Esophagus (tissue), 2 donors: ENCODE data around the gene PPARG. TPM values are rescaled to one million over a fixed set of nuclear protein-coding genes. Genes with fewer than 3 reads are reported as not detected.
"Not testable (repeated sequence)": the region's sequence is repeated elsewhere in the genome, so short reads cannot be mapped to it uniquely, and the experiment has no call there.

Experiments used
- H3K27ac ChIP-seq, 2 donors: one replicate each; pipeline ENCODE4 v1.5.1; 2013; ENCODE audit warnings: low read depth in 2 of 2, mild to moderate bottlenecking in 2 of 2, inconsistent platforms in 1 of 2, low read length in 1 of 2, moderate library complexity in 1 of 2
- H3K27me3 ChIP-seq, 2 donors: one replicate each; pipeline ENCODE4 v1.6.1; 2013; ENCODE audit warnings: low read length in 2 of 2, control low read depth in 1 of 2, mild to moderate bottlenecking in 1 of 2; ENCODE audit not compliant: insufficient read depth in 2 of 2, control insufficient read depth in 1 of 2
- H3K36me3 ChIP-seq, 2 donors: one replicate each; pipeline ENCODE4 v1.6.1; 2013; ENCODE audit warnings: low read length in 1 of 2; ENCODE audit not compliant: control insufficient read depth in 2 of 2, insufficient read depth in 2 of 2
- H3K4me1 ChIP-seq, 2 donors: one replicate each; pipeline ENCODE4 v1.6.1; 2013; ENCODE audit warnings: low read length in 1 of 2; ENCODE audit not compliant: control insufficient read depth in 2 of 2, insufficient read depth in 2 of 2
- H3K4me3 ChIP-seq, 2 donors: one replicate each; pipeline ENCODE4 v1.5.1; 2013; ENCODE audit warnings: low read length in 2 of 2, mild to moderate bottlenecking in 2 of 2, low read depth in 1 of 2, moderate library complexity in 1 of 2
- H3K9me3 ChIP-seq, 2 donors: one replicate each; pipeline ENCODE4 v1.6.1; 2013; ENCODE audit warnings: mild to moderate bottlenecking in 2 of 2, low read depth in 1 of 2, low read length in 1 of 2, moderate library complexity in 1 of 2; ENCODE audit not compliant: control insufficient read depth in 2 of 2, insufficient read depth in 1 of 2
- WGBS, 2 donors: extraction: QIAGEN DNeasy Blood & Tissue Kit; methylation state at CpG; one replicate each; pipeline ENCODE4 v1.1.7; 2013; 5-methylcytosine and 5-hydroxymethylcytosine counted together
- polyA plus RNA-seq, 2 donors: library from polyadenylated mRNA; stranded (reverse); fragments of 200-250 nt; gene quantifications; one replicate each; pipeline ENCODE4 v1.2.3, GENCODE V29; 2013
- donor health status: healthy with polysubstance abuse.
- donor health status: Bipolar disorder and iron deficiency.

The PPARG gene
- polyA plus RNA-seq, 2 donors, result 2.6 to 3.4 TPM

DNA sequence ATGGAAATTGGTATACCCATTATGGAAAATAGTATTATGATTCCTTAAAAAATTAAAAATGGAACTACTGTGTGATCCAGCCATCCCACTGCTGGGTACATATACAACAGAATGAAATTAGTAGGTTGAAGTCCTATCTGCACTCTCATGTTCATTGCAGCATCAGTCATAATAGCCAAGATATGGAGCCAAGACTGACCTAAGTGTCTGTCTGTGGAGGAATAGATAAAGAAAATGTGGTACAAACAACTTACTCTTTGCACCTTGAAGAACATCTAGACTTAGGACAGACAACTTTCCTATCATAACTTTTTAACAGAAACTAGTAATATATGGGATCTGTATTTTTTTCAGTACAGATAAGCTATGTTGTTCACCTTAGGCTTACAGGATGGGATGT lies 30.0 kb upstream of the PPARG start:
- Histone ChIP-seq H3K9me3 (no peaks in the 10 kb centered on the region), H3K27ac (no peak overlapping the region), H3K4me3 (no peak overlapping the region), H3K4me1 (no peaks in the 10 kb centered on the region), H3K27me3 (no peaks in the 10 kb centered on the region), H3K36me3 (no peaks in the 10 kb centered on the region)

- H3K36me3 ChIP-seq, H3K9me3 ChIP-seq, H3K27me3 ChIP-seq, H3K4me3 ChIP-seq, H3K27ac ChIP-seq, H3K4me1 ChIP-seq: not testable (repeated sequence)
- 81 to 85% methylated on average over 8 of the region's 8 CpGs for WGBS, 2 donors
Observed at GRCh38 chr3:12262173-12262572, 26.7 kb upstream of the PPARG start.

- 44 to 56% methylated on average over 1 of the region's 1 CpG for WGBS, 2 donors
- no peaks in the 10 kb centered on the region for H3K4me1 ChIP-seq
- no peaks in the 10 kb centered on the region for H3K9me3 ChIP-seq
- H3K27me3 ChIP-seq, result no peaks in the 10 kb centered on the region
- no peaks in the 10 kb centered on the region for H3K36me3 ChIP-seq
- no peak overlapping the region for H3K4me3 ChIP-seq
- H3K27ac ChIP-seq, result no peak overlapping the region
Observed at GRCh38 chr3:12265508-12265907, 23.4 kb upstream of the PPARG start.

DNA sequence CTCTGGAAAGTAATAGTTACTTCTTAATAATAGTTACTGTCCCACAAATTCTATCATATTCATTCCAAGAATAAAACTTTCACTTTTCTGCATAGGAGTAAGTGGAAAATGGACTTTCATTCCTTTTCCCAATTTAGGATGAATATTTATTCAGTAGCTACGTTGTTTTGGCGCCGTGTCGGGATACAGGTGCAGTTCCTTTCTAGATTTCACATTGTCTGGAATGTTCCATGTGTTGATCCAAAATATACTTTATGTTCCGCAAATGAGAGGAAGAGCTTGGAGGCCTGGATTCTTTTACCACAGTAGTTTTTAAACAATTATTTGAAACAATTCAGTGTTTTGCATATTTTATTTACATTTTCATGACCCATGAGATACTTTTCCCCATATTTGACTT lies 22.8 kb upstream of the PPARG start:
- Histone ChIP-seq H3K36me3 (no peaks in the 10 kb centered on the region), H3K4me3 (no peak overlapping the region), H3K27ac (no peak overlapping the region), H3K27me3 (no peaks in the 10 kb centered on the region), H3K4me1 (no peaks in the 10 kb centered on the region), H3K9me3 (no peaks in the 10 kb centered on the region)
- 78 to 87% methylated on average over 5 of the region's 5 CpGs for WGBS, 2 donors

DNA sequence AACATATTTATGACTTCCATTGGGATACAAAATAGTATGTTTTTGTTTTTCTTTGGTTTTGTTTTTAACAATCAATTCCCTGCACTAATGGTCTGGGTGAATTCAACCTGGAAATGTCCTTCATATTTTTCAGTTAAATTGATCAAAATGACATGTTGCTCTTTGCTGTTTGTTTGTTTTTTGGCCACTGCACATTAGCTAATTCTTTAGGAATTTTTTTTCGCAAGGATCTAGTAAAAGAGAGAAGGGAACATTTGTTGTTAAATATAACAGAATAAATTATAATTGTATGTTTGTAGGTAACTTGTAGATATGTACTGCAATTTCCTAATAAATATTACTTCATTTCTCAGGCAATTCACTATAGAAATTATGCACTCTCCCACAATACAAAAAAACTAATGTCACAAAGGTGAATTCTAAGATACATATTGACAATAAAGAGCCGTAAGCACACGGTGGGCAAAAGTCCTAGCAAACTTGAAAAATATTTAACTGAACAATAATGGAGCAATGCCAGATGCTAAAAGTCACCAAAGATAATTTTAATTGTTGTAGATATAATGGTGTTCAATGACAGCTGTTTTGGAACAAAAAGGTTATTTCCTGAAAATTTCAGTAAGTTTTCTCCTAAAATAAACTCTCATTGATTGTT lies 21.4 kb upstream of the PPARG start:
- no peak overlapping the region for H3K4me3 ChIP-seq
- H3K4me1 ChIP-seq, result no peaks in the 10 kb centered on the region
- no peaks in the 10 kb centered on the region for H3K9me3 ChIP-seq
- no peaks in the 10 kb centered on the region for H3K36me3 ChIP-seq
- 71 to 77% methylated on average over 3 of the region's 3 CpGs for WGBS, 2 donors
- no peaks in the 10 kb centered on the region for H3K27me3 ChIP-seq
- H3K27ac ChIP-seq, result no peak overlapping the region

- WGBS, 2 donors, result 72 to 83% methylated on average over 3 of the region's 3 CpGs
- H3K4me3 ChIP-seq, result no peak overlapping the region
Observed at GRCh38 chr3:12268049-12268735, 20.7 kb upstream of the PPARG start.

DNA sequence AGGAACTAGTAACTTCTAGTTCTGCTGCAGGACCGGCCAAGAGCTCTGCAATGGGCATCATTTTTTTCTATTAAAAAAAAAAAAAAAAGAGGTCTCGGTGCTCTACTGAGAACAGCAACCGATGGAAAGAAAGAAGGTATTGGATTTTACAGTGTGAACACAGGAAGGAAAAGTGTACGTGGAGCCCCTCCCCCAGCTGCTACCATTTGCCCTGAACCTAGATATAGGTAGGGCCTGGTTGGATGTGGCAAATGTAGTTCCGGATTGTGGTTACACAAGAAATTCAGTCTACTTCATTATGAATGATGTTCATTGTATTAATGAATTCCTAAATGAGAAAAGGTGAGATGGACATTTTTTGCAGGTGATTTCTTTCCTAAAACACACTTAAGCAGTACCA lies 17.9 kb upstream of the PPARG start:
- Histone ChIP-seq H3K9me3 (no peaks in the 10 kb centered on the region), H3K27me3 (no peaks in the 10 kb centered on the region), H3K36me3 (no peaks in the 10 kb centered on the region), H3K27ac (no peak overlapping the region), H3K4me3 (no peak overlapping the region), H3K4me1 (no peaks in the 10 kb centered on the region)
- WGBS, 2 donors, result 85 to 88% methylated on average over 5 of the region's 5 CpGs

More at GRCh38 chr3:12268049-12268735, 20.7 kb upstream of the PPARG start:
- Histone ChIP-seq H3K4me1 (no peaks in the 10 kb centered on the region), H3K9me3 (no peaks in the 10 kb centered on the region), H3K36me3 (no peaks in the 10 kb centered on the region), H3K27me3 (no peaks in the 10 kb centered on the region), H3K27ac (no peak overlapping the region)

- Histone ChIP-seq H3K9me3 (no peaks in the 10 kb centered on the region), H3K27me3 (no peaks in the 10 kb centered on the region), H3K4me1 (no peaks in the 10 kb centered on the region), H3K36me3 (no peaks in the 10 kb centered on the region), H3K4me3 (no peak overlapping the region), H3K27ac (no peak overlapping the region)
- WGBS, 2 donors, result 49 to 56% methylated on average over 2 of the region's 2 CpGs
Observed at GRCh38 chr3:12273045-12273695, 15.7 kb upstream of the PPARG start.

- H3K36me3 ChIP-seq, result no peaks in the 10 kb centered on the region
- no peak overlapping the region for H3K27ac ChIP-seq
- H3K9me3 ChIP-seq, result no peaks in the 10 kb centered on the region
- 72 to 74% methylated on average over 3 of the region's 3 CpGs for WGBS, 2 donors
- no peaks in the 10 kb centered on the region for H3K27me3 ChIP-seq
- H3K4me1 ChIP-seq, result no peaks in the 10 kb centered on the region
- H3K4me3 ChIP-seq, result no peak overlapping the region
Observed at GRCh38 chr3:12275974-12276650, 12.8 kb upstream of the PPARG start.
